Putamen (tissue), 1 donor: ENCODE measurements around the gene ARFGAP3.

Experiments
- DNase-seq: peaks from one replicate; pipeline ENCODE4 v3.0.0-alpha.2; 2016; ENCODE audit warnings: low spot score

ARFGAP3 gene

GRCh38 chr22:42820045-42820763, 36.9 kb downstream of the ARFGAP3 start:
- DNase-seq: no peak

DNA sequence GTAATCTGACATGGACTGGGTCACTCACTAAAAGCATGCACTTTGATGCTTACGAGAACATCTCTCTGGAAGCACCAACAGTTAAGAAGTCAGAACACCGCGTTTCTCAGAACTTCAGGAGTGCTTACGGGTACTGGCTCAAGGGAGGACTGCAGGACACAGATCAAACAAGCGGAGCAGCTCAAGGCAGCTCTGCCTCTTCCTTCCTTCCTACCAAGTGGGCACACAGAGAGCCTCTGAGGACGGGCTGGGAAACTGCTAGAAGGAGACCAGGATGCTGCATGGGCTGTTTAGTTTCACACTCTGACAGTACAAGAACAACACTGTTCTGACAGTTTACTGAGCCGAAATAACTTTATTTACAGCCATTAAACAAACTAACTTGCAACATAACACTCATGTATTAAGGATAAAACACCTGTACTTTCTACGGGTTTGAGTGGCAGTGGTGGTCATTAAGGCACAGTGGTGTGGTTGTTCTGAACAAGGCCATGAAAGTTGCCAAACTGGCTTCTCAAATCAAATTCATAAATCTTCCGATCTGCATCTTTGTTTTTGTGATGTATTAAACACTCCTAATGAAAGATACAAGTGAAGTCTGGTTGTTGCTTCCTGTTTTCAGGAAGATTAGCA, 37.5 kb downstream of the ARFGAP3 start:
- DNase-seq: no peak

DNA sequence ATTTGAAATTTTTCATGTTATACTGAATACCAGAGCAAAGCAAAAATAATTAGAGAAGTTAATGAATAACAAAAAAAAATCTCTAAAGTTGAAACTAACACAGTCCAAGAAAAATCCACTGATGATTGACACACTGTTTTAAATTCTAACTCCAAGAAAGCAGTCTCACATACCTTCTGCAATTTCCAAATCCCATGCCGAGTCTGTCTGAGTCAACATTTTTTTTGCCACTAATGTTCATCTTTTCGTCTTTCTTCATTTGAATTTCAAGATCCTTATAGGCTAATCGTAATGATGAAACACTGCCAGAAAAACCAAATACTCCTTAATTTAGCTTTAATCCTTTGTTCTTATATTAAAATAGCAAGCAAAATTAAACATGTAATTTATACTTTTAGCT, 39.5 kb downstream of the ARFGAP3 start:
- no peak for DNase-seq

- no peak for DNase-seq
Measured at GRCh38 chr22:42816336-42816735, 40.7 kb downstream of the ARFGAP3 start.

DNA sequence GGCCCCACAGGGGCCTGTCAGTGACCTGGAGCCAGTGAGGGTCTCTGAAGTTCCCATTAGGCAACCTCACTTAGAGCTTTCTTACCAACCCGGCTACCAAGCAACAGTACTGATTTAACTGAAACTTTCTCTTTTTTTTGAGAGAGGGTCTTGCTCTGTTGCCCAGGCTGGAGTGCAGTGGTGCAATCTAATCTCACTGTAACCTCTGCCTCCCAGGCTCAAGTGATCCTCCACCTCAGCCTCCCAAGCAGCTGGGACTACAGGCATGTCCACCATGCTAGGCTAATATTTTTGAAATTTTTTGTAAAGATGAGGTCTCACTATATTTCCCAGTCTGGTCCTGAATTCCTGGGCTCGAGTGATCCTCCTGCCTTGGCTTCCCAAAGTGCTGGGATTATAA, 42.5 kb downstream of the ARFGAP3 start:
- DNase-seq: no peak

DNA sequence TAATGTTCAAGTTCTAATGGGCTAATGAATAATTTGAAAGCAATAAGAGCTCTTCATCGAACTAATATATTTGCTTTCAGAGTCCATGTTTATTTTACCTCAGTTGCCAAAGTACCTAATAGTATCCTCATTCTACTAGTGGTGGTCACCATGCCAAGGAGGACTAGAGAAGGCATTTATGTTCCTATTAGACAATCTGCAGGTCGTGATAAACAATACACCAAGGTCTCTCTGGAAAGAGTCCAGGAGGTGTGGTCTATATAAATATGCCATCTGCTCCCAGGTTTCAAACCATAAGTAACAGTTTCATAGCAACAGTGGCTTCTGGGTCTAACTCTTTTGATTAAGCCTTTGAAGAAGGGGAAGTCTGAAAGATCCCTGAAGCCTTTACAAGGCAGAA, 42.9 kb downstream of the ARFGAP3 start:
- no peak for DNase-seq

DNA sequence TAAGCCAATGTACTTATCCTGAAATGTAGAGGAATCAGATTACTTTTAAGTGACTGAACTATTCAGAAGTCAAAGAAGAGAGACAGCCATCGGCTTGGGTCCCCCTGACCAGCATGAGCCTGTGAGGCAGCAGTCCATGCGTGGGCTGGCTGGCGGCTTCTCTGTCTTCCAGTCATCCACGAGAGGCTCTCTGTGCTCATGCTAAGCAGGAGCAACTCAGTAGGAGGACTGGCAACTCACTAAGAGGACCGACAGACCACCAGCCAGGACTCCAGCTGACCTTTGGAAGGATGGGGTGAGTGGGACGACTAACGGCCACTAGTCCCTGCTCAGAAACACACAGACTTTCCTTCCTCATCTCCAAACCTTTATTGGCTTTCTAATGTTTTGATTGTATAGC, 43.6 kb downstream of the ARFGAP3 start:
- no peak for DNase-seq

- DNase-seq: no peak
Measured at GRCh38 chr22:42811459-42811858, 45.6 kb downstream of the ARFGAP3 start.

GRCh38 chr22:42808521-42808920, 48.6 kb downstream of the ARFGAP3 start:
- DNase-seq: no peak

DNA sequence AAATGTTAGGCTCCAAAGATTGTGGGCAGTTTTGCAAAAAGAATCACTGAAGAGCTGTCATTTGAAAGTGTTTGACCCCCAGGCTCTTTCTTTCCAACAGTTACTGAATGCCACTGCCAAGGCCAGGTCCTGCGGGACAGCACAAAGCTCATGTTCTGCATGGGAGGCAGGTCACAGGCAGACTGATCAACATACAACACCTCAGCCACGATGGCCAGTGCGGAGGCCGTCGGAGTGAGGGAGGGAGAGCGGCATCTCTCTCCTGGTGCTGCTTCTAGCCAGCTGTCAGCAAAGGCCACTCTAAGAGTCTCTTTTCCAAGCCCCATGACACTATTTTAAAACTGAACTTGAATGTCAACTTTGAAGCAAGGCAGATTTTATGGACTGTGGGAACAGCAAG, 49.9 kb downstream of the ARFGAP3 start:
- no peak for DNase-seq

- no peak for DNase-seq
Measured at GRCh38 chr22:42805998-42806830, 50.9 kb downstream of the ARFGAP3 start.

GRCh38 chr22:42805016-42805997, 51.8 kb downstream of the ARFGAP3 start:
- peak; percentile 42 for DNase-seq

DNA sequence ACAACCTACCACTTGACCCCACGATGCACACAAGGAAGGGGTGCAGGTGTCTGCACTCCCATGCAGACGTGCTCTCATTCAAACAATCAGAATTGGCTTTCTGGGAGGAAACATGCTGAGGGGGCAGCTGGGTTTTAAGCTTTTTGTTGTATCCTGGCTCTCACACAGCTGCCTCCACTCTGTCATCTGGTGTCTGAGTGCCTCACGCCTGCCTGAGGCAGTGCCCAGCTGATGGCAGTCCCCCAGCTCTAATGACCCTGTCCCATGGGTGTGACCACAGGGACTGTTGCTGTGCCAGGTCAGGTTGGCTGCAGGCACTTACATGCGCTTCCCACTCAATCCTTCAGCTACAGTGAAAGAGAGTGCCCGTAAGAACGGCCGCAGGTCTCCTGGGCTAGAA, 53.7 kb downstream of the ARFGAP3 start:
- no peak for DNase-seq

- no peak for DNase-seq
Measured at GRCh38 chr22:42801252-42802080, 55.6 kb downstream of the ARFGAP3 start.

DNA sequence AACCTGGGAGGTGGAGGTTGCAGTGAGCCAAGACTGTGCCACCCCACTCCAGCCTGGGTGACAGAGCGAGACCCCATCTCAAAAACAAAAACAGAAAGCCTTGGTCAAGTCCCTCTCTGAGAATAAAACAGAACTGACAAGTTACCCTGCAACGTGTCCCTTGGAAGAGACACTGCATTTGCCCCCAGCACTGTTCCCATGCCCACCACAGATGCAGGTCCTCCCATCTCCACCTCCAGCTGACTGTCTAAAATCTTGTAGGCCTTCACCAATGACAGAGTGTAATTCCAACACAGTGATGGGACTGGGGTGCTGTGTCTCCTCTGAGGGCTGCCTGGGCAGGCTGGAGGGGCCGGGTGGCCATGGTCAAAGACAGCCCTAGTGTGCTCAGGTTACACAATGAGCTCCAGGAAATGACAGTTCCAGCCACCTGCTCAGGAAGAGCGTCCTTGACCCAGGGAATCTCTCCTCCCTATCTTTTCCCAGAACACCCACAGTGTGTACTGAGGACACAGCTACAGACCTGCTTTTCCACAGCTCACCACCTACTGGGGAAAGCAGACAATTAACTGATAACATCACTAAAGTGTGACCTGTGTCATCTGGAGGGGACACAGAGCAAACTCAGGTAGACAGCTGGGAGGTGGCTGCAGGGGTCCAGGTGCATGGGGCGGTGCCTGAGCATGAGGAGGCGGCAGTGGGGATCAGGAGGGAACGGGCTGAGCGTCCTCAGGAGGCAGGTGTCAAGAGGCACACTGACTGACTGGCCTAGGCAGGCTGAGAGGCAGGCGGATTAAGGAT, 56.4 kb downstream of the ARFGAP3 start:
- no peak for DNase-seq

DNA sequence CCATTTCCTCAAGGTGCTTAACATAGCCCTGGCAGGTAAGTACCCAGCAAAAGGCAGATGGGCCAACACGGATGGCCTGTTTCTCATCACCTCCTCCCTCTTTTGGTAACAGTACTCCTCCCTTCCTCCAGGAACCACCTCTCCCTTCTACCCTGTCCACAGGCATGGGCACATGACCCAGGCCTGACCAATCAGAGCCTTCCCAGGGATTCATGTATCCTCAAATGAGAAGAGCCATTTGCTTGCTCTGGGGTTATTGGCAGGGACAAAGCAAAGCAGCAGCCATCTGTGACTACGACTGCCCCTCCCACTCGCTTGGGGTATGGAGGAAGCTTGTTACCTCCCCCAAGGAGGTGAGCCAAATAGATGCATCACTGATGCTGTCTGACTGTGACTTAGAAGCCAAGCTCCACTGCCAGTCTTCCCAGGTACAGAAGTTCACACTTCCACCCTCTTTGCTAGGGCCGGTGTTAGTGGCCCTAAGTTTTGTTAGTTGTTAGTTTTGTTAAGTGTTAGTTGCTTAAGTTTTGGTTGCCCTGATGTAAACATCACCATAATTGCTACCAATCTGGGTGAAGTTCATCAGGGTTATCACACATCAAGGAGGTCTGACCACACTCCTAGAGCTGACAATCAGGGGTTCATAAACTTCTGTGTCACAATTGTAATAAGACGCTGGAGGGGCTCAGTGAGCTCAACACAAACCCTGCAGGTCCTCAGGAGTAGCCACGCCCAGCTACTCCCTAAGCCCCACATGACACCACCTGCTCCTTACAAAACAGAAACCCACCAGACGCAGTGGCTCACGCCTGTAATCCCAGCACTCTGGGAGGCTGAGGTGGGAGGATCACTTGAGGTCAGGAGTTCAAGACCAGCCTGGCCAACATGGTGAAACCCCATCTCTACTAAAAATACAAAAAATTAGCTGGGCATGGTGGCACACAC, 57.3 kb downstream of the ARFGAP3 start:
- DNase-seq: no peak

DNA sequence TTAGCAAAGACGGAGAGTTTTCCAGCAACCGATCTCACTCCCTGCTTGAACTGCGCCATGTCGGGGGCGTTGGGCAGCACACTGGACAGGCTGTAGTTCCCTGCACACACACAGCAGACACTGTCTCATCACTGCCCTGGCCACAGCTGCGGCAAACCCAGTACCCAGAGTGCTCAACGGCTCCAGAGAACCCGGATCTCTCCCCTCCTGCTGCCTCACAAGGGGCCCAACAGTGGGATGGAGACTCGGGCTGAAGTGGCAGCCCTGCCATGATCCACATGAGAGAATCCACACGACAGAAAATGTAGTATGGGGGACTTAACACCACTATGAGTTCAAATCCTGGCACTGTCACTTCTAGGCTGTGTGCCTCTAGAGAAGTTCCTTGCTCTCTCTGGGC, 58.0 kb downstream of the ARFGAP3 start:
- DNase-seq: no peak

DNA sequence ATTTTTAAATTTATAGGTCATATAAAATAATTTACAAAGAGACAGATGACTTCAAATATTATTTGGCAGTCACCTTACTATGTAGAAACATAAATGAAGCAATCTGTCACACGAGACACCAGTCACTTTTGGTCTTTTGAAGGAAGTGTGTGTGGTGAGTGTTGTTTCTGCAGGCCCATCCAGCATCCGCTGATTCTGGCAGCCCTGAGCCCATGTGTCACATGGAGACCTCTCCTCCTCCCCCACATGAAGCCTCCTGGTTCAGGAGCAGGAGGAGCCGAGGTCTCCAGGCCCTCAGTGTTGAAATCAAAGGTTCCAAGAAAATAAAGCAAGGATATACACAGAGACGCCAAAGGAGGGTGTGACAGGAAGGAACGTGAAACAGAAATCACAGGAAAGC, 60.1 kb downstream of the ARFGAP3 start:
- no peak for DNase-seq

GRCh38 chr22:42796081-42796480, 61.0 kb downstream of the ARFGAP3 start:
- no peak for DNase-seq
